NOMO-1 treated with DMSO at 0.1 percent for 48 hours (cell line): ENCODE measurements around the gene MCM9.

Experiments
- DNase-seq: peaks from one replicate; lab custom pipeline; 2025; ENCODE audit not compliant: unreplicated experiment; lab: John Stamatoyannopoulos, UW

Gene MCM9

DNA sequence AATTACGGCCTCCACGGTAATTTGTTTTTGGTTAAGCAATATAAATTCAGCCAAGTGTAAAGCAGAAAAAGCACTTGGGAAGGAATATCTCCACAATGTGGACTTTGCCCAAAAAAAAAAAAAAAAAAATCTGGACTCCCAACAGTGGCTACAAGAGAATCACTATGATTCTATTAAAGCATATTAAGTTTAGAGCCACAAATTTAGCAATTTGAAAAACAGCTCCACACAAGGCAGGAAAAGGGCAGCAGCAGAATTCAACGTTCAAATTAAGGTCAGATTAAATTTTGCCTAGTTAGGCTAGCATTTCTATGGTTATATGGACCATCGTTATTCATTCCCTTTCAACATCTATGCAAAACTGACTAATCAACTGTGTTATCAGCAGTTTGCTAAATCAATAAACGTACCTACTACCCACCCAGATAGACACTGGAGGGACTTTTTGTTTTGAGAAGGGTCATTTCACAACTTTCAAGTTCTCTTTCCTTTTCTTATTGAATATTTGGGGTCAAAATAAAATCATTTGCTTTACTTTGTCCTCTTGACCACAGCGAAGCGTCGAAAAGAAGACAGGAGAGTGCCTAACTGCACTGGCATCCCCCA is 1.0 kb downstream of the MCM9 start:
- DNase-seq: no peak

DNA sequence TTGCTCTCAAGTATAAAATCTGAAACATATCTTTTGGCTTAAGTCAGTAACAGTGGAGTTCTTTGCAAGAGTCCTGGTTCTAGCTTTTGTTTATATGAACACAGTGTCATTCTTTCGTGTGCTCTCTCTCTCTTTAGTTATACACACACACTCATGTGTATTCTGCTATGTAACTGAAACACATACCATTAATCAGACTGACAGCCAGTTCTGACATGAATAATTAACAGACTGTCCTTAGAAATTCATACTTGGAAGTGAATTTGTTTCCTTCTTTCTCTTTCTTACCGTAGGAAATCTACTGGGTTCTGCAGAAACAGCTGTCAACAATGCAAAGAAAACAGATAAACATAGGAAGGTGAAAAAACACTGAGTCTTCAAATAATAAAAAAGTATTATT is 2.5 kb downstream of the MCM9 start:
- no peak for DNase-seq

GRCh38 chr6:118931436-118931835 is 3.5 kb downstream of the MCM9 start:
- DNase-seq: no peak

DNA sequence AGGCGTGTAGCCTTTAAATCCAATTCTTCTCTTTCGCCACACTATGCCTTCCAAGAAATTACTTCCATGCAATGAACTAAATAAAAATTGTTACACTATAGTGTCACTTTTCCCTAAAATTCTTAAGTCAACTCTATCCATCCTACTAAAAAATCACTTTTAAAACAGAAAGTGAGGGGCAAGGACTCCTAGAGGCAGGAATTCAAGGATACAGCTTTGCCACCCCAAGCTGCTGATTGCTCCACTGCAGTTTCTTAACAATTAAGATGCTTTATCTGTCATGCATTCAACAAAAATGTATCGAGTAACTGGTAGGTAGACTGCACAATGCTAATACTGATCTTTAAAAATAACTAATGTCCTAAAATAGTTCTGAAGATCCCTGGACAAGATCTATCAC is 4.3 kb downstream of the MCM9 start:
- DNase-seq: no peak

- no peak for DNase-seq
Observed at GRCh38 chr6:118923035-118923434, 11.9 kb downstream of the MCM9 start.

DNA sequence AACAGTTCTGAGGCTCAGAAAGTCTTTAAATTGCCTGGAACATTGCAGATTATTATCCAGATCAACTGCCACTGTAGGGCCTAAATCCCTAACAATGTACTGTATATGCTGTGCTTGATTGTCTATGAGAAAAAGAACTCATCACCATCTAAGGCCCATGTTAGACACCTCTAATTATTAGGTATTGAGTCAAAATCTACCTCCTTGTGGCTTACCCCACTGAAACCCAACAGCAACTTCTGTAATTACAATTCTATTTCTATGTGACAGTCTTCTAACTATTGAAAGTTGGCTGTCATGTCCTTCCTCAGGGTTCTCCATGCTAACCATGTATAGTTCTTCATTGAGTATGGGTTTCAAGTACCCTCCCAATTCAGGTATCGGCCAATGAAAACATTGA is 13.9 kb downstream of the MCM9 start:
- no peak for DNase-seq

GRCh38 chr6:118918329-118918725 is 16.6 kb downstream of the MCM9 start:
- no peak for DNase-seq

DNA sequence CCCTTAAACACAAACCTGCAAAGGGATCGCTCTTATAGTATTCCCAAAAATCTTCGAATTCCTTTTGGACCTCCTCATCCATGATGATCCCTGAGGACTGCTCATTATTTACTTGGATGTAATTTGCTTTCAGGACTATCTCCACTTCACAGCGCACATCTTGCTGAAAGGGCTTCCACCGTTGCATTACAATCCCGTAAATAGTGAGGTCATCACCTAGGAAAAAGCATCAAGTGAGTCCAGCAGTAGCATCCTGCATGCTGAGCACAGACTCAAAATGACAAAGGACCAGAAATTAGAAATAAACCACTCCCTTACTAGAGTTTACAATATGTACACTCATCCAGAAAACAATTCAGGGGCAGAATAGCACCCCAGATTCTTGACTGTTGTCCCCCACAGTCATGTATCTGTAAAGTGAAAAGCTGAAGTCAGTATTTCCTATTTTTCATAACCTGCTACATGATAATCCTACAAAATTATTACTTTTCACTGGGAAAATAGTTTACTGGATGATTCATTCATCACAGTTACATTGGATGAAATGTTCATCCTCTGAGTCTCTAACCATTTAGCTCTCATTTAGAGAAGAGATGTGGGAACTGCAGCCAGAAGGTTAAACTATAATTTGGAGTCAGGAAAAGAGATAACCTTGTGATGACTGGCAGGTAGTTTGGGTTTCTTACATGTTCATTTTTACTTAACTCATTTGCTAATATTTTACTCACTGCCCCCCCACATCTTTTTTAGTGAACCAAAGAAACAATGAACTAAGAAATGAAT is 17.2 kb downstream of the MCM9 start:
- no peak for DNase-seq

DNA sequence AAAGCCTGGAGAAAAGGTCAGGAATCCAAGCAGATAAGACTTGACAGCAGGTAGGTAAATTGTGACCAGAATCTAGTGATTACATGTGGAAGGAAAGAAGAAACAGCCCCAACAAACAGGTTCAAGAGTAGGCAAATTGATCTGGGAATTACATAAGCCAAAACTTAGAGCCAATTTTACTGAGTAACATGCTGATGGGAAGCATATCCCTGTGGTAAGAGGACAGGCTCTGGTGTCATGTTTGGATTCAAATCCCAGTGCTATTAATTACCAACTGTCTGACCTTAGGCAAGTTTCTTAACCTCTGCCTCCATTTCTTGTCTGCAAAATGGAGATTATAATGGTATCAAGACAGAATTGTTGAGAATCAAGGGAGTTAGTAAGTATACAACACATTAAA is 20.4 kb downstream of the MCM9 start:
- no peak for DNase-seq

- DNase-seq: no peak
Observed at GRCh38 chr6:118913161-118913560, 21.8 kb downstream of the MCM9 start.

DNA sequence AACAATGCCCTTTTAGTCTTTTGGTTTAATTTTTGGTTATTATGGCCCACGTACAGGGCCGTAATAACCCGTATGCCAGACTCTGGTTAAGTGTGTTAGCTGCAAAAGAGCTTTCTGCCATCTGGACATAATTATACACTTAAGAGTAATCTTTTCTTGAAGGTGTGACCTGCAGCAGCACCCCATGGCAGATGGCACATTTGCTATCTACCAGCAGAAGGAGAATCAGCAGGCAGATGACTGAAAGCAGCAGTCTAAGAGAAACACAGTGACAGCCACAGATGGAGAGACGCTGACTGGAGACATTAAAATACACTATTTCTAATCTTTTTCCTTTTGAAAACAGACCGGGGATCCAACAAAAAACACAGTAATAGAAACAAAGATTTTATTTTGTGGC is 22.3 kb downstream of the MCM9 start:
- DNase-seq: no peak

DNA sequence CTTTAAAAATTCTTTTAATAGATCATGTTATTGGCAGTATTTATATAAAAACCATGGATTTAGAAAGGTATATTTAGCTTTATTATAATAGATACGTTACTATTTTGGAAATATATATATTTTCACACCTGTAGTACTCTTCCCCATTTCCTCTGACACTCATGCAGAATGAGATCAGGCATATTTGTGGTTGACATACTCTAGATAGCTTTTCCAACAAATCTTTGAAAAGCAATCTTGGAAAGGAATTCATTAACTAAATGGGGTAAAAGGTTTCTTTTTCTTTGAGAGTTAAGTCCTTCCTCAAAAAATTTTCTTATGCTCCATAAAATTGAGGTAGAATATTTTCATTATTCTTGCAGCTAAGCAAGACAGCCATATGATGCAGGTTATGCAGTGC is 26.5 kb downstream of the MCM9 start:
- DNase-seq: no peak

DNA sequence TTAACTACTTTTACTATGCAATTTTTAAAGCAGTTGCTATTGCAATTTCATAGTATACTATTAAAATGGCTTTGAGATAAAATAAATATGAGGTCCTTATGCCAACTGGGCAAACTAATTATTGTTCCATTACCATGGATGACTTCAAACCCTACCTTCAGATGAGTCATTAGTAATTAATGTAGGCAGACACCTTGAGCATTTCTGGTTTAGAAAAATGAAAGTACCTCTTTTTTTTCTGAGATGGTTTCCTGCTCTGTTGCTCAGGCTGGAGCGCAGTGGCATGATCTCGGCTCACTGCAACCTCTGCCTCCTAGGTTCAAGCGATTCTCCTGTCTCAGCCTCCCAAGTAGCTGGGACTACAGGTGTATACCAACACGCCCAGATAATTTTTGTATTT is 29.1 kb downstream of the MCM9 start:
- no peak for DNase-seq

- no peak for DNase-seq
Observed at GRCh38 chr6:118905084-118905483, 29.9 kb downstream of the MCM9 start.

DNA sequence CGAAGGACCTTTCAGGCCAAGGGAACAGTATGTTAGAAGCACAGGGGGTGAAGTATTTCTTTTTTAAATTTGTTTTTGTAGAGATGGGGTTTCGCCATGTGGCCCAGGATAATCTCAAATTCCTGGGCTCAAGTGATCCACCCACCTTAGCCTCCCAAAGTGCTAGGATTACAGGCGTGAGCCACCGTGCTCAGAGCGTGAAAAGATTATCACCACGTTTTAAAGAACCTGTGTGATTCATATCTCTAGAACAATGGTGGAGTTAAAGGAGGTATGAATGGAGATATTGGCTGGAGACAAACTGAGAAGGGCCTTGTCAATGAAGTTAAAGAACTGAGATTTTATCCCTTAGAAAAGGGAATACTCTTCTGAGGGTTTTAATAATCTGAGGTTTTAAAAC is 31.3 kb downstream of the MCM9 start:
- no peak for DNase-seq

DNA sequence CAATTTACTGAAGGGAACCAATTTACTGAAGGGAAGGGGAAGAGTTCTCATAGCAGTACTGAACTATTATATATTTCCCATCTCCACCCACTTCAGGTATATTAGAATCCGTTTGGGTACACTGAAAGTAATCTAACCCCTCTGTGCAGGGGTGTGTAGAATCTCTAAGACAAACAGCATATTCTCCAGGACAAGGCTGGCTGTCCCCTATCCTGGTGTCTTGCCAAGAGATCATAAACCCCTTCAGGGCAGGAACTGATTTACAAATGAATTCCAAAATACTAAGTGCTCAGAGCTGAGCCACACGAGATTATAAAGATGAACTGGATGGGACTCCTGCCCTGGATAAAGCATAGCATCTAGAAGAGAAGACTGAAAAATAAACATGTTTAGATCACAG is 31.8 kb downstream of the MCM9 start:
- no peak for DNase-seq

GRCh38 chr6:118902726-118903125 is 32.2 kb downstream of the MCM9 start:
- no peak for DNase-seq

GRCh38 chr6:118899948-118900347 is 35.0 kb downstream of the MCM9 start:
- DNase-seq: no peak

DNA sequence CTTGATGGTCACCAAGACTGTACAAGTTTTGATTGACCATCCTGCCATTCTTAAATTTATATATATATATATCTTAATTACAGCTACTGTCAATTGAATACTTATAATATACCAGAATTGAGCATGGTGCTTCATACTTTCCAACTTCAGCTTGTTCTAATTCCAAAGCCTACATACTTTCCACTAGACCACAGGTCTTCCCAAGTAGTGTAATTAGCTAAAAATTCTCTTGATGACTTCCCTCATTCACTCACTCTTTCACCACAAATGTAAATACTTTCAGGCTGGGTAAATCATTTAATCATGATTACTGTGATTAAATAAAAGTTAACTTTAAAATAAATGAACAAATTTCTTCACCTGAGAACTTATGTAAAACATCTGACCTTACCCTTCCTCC is 37.6 kb downstream of the MCM9 start:
- DNase-seq: no peak

DNA sequence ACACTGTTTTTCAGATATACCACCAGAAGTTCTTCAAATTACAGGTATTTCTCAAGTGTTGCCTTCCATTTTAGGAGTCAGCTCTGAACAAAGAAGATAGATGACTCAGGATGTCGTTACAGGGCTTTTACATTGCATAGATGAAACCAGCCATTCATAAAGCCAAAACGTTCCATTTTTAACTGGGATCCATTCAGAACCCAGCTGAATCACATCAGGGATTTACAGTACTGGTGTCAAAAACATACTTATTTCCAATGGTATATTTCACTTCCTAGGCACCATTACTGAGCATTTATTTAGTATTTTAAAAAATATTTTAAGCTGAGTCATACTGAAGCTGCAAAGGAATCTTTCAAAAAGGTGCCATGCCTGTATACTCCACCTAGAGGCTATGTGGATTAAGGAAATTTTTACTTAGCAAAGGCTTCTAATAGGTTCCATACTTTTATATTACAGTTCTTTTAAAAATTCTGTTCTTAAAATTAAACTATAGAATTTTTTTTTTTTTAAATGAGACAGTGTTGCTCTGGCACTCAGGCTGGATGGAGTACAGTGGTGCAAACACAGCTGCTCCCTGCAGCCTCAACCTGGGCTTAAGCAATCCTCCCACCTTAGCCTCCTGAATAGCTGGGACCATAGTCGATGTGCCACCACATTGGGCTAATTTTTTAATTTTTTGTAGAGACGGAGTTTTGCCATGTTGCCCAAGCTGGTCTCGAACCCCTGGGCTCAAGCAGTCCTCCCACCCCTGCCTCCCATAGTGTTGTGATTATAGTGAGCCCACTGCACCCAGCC is 38.4 kb downstream of the MCM9 start:
- DNase-seq: peak; percentile 57

GRCh38 chr6:118895859-118896258 is 39.1 kb downstream of the MCM9 start:
- DNase-seq: no peak

- peak; percentile 33 for DNase-seq
Observed at GRCh38 chr6:118895261-118895560, 39.7 kb downstream of the MCM9 start.
